GM10248 (cell line): ENCODE data around the gene SNAPIN.

ENCODE experiments used
- CTCF ChIA-PET: fragments of 300-600 bp; sonication (Branson Sonifier 250); formaldehyde crosslinking; extraction: SDS; loops from one replicate; lab custom pipeline; 2021; ENCODE audit warnings: antibody characterized with exemption; lab: Yijun Ruan, JAX
- POLR2A ChIA-PET: fragments of 350-650 bp; sonication (Branson Sonifier 250); formaldehyde crosslinking; extraction: SDS; loops from one replicate; lab custom pipeline; 2020; ENCODE audit warnings: antibody characterized with exemption; lab: Yijun Ruan, JAX
- DNase-seq: peaks from one replicate; pipeline ENCODE4 v3.0.0; 2012; ENCODE audit errors: extremely low spot score
- TF ChIP-seq, protein P1 (sequence below): IDR thresholded peaks from 2 replicates; pipeline ENCODE4 v1.5.1; 2012; ENCODE audit warnings: mild to moderate bottlenecking, low read depth; ENCODE audit errors: extremely low read depth, missing control alignments, control extremely low read depth

The SNAPIN gene

GRCh38 chr1:153684892-153685291, 26.4 kb downstream of the SNAPIN start:
- DNase-seq, result no peak
- POLR2A ChIA-PET, result no interaction called here
- TF ChIP-seq, protein P1, sequence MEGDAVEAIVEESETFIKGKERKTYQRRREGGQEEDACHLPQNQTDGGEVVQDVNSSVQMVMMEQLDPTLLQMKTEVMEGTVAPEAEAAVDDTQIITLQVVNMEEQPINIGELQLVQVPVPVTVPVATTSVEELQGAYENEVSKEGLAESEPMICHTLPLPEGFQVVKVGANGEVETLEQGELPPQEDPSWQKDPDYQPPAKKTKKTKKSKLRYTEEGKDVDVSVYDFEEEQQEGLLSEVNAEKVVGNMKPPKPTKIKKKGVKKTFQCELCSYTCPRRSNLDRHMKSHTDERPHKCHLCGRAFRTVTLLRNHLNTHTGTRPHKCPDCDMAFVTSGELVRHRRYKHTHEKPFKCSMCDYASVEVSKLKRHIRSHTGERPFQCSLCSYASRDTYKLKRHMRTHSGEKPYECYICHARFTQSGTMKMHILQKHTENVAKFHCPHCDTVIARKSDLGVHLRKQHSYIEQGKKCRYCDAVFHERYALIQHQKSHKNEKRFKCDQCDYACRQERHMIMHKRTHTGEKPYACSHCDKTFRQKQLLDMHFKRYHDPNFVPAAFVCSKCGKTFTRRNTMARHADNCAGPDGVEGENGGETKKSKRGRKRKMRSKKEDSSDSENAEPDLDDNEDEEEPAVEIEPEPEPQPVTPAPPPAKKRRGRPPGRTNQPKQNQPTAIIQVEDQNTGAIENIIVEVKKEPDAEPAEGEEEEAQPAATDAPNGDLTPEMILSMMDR, result no peak
- CTCF ChIA-PET, result interaction anchor here (1.0 kb wide), 1 partner anchor 28 kb away, joined by 3 read pairs; no protein-coding TSS in a partner anchor

GRCh38 chr1:153685544-153686340, 27.2 kb downstream of the SNAPIN start:
- ChIA-PET CTCF (interaction anchor here (0.9 kb wide), 1 partner anchor 87 kb away, joined by 3 read pairs; no protein-coding TSS in a partner anchor), POLR2A (no interaction called here)
- DNase-seq, result no peak
- TF ChIP-seq, protein P1, result no peak

- DNase-seq, result no peak
- TF ChIP-seq, protein P1, result no peak
- POLR2A ChIA-PET, result interaction anchor here (0.6 kb wide), 1 partner anchor 29 kb away, joined by 3 read pairs; no protein-coding TSS in a partner anchor
- CTCF ChIA-PET, result no interaction called here
These were observed 29.0 kb downstream of the SNAPIN start for GRCh38 chr1:153687346-153688125.

- TF ChIP-seq, protein P1, result no peak
- ChIA-PET CTCF (no interaction called here), POLR2A (no interaction called here)
- peak; percentile 6 for DNase-seq
These were observed 29.8 kb downstream of the SNAPIN start for GRCh38 chr1:153688276-153688675.

DNA sequence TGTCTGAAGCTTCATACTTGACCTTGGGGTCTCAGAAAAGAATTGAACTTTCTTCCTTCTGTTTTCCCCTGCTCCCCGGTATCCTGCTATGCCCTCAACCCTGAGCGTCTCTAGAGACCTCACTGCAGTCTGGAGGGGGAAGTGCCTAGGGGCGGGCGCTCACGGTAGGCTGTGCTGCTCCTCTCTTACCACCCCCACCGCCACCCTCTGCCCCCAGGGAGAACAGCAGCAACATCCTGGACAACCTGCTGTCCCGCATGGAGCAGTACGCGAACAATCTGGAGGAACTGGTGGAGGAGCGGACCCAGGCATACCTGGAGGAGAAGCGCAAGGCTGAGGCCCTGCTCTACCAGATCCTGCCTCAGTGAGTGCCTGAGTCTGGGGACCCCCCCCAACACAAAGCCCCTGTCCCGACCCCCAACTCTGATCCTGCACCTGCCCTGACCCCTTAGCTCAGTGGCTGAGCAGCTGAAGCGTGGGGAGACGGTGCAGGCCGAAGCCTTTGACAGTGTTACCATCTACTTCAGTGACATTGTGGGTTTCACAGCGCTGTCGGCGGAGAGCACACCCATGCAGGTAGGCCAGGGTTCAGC, 30.3 kb downstream of the SNAPIN start:
- TF ChIP-seq, protein P1, result no peak
- DNase-seq, result no peak
- ChIA-PET POLR2A (no interaction called here), CTCF (interaction anchor here (0.7 kb wide), 1 partner anchor 298 kb away, joined by 3 read pairs; no protein-coding TSS in a partner anchor)

- POLR2A ChIA-PET, result no interaction called here
- TF ChIP-seq, protein P1, result no peak
- CTCF ChIA-PET, result interaction anchor here (1.2 kb wide), 1 partner anchor 21 kb away, joined by 3 read pairs; no protein-coding TSS in a partner anchor
- DNase-seq, result no peak
These were observed 35.0 kb downstream of the SNAPIN start for GRCh38 chr1:153693466-153693865.
